ENCODE measurements around the gene LRMDA.
A peak's percentile ranks its signal among the peaks of the same experiment; 100 is the strongest.

LRMDA gene

DNA sequence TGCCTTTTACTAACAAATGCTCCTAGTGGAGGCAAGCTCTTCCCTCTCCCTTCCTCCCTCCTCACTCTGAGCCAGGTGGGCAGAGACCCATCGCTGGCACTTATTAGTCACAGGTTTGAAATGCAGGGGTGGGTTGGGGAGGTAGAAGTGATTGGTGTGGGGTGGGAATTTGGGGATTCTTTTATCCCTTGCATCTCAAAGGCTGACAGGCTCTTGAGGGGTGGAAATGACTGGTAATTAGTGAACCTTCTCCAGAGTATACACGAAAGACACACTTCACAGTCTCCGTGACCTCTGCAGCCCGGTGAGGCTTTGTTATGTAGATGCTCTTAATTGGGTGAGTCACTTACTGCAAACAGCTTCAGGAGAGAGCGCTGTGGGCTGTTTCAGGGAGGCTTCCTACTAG, 13.9 kb upstream of the LRMDA start (continued):
- TF ChIP-seq ZBTB48 (tag by site-specific recombination; IDR thresholded peaks at IDR 0.05) (no peak), ZNF837 (tag by site-specific recombination; IDR thresholded peaks at IDR 0.05) (no peak), GLIS1 (tag by site-specific recombination; IDR thresholded peaks at IDR 0.05) (peak; percentile 5; the same call in 1 of the 2 replicates), ZNF221 (tag by site-specific recombination; IDR thresholded peaks at IDR 0.05; ENCODE audit: borderline replicate concordance) (no peak), KLF1 (tag by site-specific recombination; IDR thresholded peaks at IDR 0.05) (no peak), ZNF830 (tag by site-specific recombination; IDR thresholded peaks at IDR 0.05; ENCODE audit: low read depth) (no peak), ZNF274 (IDR thresholded peaks at IDR 0.05; ENCODE audit: low read length) (no peak), ZNF274 (tag by site-specific recombination; IDR thresholded peaks at IDR 0.05; ENCODE audit: borderline replicate concordance) (no peak), ZBTB1 (tag by site-specific recombination; IDR thresholded peaks at IDR 0.05) (no peak), ZFP69B (tag by site-specific recombination; IDR thresholded peaks at IDR 0.05) (no peak), KLF8 (tag by site-specific recombination; IDR thresholded peaks at IDR 0.05) (no peak), ZNF266 (tag by site-specific recombination; IDR thresholded peaks at IDR 0.05; ENCODE audit: low read depth) (no peak), ZNF768 (tag by site-specific recombination; IDR thresholded peaks at IDR 0.05) (no peak), ZBTB17 (tag by site-specific recombination; IDR thresholded peaks at IDR 0.05) (no peak), ZNF843 (tag by site-specific recombination; IDR thresholded peaks at IDR 0.05) (no peak), AEBP2 (tag by site-specific recombination; IDR thresholded peaks at IDR 0.05; ENCODE audit: borderline replicate concordance) (no peak), SP3 (tag by site-specific recombination; IDR thresholded peaks at IDR 0.05) (no peak), ZNF202 (tag by site-specific recombination; IDR thresholded peaks at IDR 0.05; ENCODE audit: borderline replicate concordance) (no peak), ZNF776 (tag by site-specific recombination; IDR thresholded peaks at IDR 0.05; ENCODE audit: borderline replicate concordance) (no peak), ZNF148 (tag by site-specific recombination; IDR thresholded peaks at IDR 0.05; ENCODE audit: borderline replicate concordance) (no peak)
- TF ChIP-seq, protein P1, sequence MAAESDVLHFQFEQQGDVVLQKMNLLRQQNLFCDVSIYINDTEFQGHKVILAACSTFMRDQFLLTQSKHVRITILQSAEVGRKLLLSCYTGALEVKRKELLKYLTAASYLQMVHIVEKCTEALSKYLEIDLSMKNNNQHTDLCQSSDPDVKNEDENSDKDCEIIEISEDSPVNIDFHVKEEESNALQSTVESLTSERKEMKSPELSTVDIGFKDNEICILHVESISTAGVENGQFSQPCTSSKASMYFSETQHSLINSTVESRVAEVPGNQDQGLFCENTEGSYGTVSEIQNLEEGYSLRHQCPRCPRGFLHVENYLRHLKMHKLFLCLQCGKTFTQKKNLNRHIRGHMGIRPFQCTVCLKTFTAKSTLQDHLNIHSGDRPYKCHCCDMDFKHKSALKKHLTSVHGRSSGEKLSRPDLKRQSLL (tag by site-specific recombination; IDR thresholded peaks at IDR 0.05): no peak
- TF ChIP-seq, protein P2, sequence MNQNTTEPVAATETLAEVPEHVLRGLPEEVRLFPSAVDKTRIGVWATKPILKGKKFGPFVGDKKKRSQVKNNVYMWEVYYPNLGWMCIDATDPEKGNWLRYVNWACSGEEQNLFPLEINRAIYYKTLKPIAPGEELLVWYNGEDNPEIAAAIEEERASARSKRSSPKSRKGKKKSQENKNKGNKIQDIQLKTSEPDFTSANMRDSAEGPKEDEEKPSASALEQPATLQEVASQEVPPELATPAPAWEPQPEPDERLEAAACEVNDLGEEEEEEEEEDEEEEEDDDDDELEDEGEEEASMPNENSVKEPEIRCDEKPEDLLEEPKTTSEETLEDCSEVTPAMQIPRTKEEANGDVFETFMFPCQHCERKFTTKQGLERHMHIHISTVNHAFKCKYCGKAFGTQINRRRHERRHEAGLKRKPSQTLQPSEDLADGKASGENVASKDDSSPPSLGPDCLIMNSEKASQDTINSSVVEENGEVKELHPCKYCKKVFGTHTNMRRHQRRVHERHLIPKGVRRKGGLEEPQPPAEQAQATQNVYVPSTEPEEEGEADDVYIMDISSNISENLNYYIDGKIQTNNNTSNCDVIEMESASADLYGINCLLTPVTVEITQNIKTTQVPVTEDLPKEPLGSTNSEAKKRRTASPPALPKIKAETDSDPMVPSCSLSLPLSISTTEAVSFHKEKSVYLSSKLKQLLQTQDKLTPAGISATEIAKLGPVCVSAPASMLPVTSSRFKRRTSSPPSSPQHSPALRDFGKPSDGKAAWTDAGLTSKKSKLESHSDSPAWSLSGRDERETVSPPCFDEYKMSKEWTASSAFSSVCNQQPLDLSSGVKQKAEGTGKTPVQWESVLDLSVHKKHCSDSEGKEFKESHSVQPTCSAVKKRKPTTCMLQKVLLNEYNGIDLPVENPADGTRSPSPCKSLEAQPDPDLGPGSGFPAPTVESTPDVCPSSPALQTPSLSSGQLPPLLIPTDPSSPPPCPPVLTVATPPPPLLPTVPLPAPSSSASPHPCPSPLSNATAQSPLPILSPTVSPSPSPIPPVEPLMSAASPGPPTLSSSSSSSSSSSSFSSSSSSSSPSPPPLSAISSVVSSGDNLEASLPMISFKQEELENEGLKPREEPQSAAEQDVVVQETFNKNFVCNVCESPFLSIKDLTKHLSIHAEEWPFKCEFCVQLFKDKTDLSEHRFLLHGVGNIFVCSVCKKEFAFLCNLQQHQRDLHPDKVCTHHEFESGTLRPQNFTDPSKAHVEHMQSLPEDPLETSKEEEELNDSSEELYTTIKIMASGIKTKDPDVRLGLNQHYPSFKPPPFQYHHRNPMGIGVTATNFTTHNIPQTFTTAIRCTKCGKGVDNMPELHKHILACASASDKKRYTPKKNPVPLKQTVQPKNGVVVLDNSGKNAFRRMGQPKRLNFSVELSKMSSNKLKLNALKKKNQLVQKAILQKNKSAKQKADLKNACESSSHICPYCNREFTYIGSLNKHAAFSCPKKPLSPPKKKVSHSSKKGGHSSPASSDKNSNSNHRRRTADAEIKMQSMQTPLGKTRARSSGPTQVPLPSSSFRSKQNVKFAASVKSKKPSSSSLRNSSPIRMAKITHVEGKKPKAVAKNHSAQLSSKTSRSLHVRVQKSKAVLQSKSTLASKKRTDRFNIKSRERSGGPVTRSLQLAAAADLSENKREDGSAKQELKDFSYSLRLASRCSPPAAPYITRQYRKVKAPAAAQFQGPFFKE (tag by site-specific recombination; IDR thresholded peaks at IDR 0.05; ENCODE audit: borderline replicate concordance): no peak
- TF ChIP-seq, protein P3, sequence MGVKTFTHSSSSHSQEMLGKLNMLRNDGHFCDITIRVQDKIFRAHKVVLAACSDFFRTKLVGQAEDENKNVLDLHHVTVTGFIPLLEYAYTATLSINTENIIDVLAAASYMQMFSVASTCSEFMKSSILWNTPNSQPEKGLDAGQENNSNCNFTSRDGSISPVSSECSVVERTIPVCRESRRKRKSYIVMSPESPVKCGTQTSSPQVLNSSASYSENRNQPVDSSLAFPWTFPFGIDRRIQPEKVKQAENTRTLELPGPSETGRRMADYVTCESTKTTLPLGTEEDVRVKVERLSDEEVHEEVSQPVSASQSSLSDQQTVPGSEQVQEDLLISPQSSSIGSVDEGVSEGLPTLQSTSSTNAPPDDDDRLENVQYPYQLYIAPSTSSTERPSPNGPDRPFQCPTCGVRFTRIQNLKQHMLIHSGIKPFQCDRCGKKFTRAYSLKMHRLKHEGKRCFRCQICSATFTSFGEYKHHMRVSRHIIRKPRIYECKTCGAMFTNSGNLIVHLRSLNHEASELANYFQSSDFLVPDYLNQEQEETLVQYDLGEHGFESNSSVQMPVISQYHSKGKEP (tag by site-specific recombination; IDR thresholded peaks at IDR 0.05): no peak
- TF ChIP-seq, protein P4, sequence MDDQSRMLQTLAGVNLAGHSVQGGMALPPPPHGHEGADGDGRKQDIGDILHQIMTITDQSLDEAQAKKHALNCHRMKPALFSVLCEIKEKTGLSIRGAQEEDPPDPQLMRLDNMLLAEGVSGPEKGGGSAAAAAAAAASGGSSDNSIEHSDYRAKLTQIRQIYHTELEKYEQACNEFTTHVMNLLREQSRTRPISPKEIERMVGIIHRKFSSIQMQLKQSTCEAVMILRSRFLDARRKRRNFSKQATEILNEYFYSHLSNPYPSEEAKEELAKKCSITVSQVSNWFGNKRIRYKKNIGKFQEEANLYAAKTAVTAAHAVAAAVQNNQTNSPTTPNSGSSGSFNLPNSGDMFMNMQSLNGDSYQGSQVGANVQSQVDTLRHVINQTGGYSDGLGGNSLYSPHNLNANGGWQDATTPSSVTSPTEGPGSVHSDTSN (CRISPR knock-in tag; IDR thresholded peaks at IDR 0.05): no peak
- TF ChIP-seq, protein P5, sequence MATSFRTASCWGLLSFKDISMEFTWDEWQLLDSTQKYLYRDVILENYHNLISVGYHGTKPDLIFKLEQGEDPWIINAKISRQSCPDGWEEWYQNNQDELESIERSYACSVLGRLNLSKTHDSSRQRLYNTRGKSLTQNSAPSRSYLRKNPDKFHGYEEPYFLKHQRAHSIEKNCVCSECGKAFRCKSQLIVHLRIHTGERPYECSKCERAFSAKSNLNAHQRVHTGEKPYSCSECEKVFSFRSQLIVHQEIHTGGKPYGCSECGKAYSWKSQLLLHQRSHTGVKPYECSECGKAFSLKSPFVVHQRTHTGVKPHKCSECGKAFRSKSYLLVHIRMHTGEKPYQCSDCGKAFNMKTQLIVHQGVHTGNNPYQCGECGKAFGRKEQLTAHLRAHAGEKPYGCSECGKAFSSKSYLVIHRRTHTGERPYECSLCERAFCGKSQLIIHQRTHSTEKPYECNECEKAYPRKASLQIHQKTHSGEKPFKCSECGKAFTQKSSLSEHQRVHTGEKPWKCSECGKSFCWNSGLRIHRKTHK (tag by site-specific recombination; IDR thresholded peaks at IDR 0.05): no peak
